Measurements from ENCODE around the gene SNRK. TPM values are rescaled to one million over a fixed set of nuclear protein-coding genes. Genes with fewer than 3 reads are reported as not detected.

Gene SNRK
- total RNA-seq, 1 experiment from 2014 or later, result 12.7 TPM

- Histone ChIP-seq H3K9me3 (ENCODE audit: control insufficient read depth in 1 of 2, insufficient read depth in 1 of 2, low read depth in 1 of 2, low read length in 2 of 2) (no peaks in the 10 kb centered on the region), H3K36me3 (ENCODE audit: control insufficient read depth in 1 of 2, insufficient read depth in 2 of 2, low read length in 2 of 2) (no peaks in the 10 kb centered on the region), H3K79me2 (ENCODE audit: insufficient read depth, low read length) (no peaks in the 10 kb centered on the region), H3K4me2 (ENCODE audit: low read length) (no peak overlapping the region), H3K27me3 (ENCODE audit: insufficient read depth, low read length) (no peaks in the 10 kb centered on the region), H4K20me1 (ENCODE audit: insufficient read depth) (no peaks in the 10 kb centered on the region), H3K9ac (ENCODE audit: low read length) (no peak overlapping the region), H3K27ac (ENCODE audit: low read depth, low read length) (no peak overlapping the region), H3K9me2 (ENCODE audit: insufficient read depth) (no peaks in the 10 kb centered on the region), H2AFZ (ENCODE audit: low read depth, low read length, poor library complexity, severe bottlenecking) (no peak overlapping the region), H3K4me1 (ENCODE audit: control insufficient read depth in 1 of 2, insufficient read depth in 2 of 2, low read length in 2 of 2) (no peaks in the 10 kb centered on the region), H3K4me3 (replicated peaks in 1 of 2; ENCODE audit: low read depth in 1 of 2, low read length in 2 of 2) (no peak overlapping the region)
- BruUV-seq (replicated peaks), result no TSS peak
- DNase-seq (ENCODE audit: low read depth, low spot score) (no peak), ATAC-seq (no peak)
- no peak for TF ChIP-seq POLR2AphosphoS5 (IDR thresholded peaks at IDR 0.05; ENCODE audit: low read depth, low read length)
- TF ChIP-seq CBX3 (IDR thresholded peaks at IDR 0.05; ENCODE audit: low read depth), result no peak
- TF ChIP-seq, protein P1, sequence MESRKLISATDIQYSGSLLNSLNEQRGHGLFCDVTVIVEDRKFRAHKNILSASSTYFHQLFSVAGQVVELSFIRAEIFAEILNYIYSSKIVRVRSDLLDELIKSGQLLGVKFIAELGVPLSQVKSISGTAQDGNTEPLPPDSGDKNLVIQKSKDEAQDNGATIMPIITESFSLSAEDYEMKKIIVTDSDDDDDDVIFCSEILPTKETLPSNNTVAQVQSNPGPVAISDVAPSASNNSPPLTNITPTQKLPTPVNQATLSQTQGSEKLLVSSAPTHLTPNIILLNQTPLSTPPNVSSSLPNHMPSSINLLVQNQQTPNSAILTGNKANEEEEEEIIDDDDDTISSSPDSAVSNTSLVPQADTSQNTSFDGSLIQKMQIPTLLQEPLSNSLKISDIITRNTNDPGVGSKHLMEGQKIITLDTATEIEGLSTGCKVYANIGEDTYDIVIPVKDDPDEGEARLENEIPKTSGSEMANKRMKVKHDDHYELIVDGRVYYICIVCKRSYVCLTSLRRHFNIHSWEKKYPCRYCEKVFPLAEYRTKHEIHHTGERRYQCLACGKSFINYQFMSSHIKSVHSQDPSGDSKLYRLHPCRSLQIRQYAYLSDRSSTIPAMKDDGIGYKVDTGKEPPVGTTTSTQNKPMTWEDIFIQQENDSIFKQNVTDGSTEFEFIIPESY (IDR thresholded peaks at IDR 0.05; ENCODE audit: extremely low read depth, insufficient replicate concordance, low read length), result no peak
- TF ChIP-seq CEBPB (IDR thresholded peaks at IDR 0.05; ENCODE audit: low read depth), result no peak
- TF ChIP-seq EZH2 (IDR thresholded peaks at IDR 0.05), result no peak
- TF ChIP-seq SIN3A (IDR thresholded peaks at IDR 0.05; ENCODE audit: low read depth), result no peak
- no peak for TF ChIP-seq EZH2phosphoT487 (IDR thresholded peaks at IDR 0.05; ENCODE audit: borderline replicate concordance)
- TF ChIP-seq POLR2A (IDR thresholded peaks at IDR 0.05; ENCODE audit: borderline replicate concordance, extremely low read depth, insufficient read depth, insufficient read length), result no peak
- no peak for TF ChIP-seq FOSL1 (IDR thresholded peaks at IDR 0.05; ENCODE audit: low read depth)
- TF ChIP-seq REST (IDR thresholded peaks at IDR 0.05; ENCODE audit: low read depth), result no peak
- TF ChIP-seq ZFX (IDR thresholded peaks at IDR 0.05), result no peak
- TF ChIP-seq EGR1 (IDR thresholded peaks at IDR 0.05; ENCODE audit: low read depth), result no peak
- no peak for TF ChIP-seq TCF7L2 (IDR thresholded peaks at IDR 0.05; ENCODE audit: borderline replicate concordance, extremely low read depth, insufficient read depth, insufficient read length)
- no peak for TF ChIP-seq RAD21 (IDR thresholded peaks at IDR 0.05; ENCODE audit: low read depth)
- TF ChIP-seq, protein P2, sequence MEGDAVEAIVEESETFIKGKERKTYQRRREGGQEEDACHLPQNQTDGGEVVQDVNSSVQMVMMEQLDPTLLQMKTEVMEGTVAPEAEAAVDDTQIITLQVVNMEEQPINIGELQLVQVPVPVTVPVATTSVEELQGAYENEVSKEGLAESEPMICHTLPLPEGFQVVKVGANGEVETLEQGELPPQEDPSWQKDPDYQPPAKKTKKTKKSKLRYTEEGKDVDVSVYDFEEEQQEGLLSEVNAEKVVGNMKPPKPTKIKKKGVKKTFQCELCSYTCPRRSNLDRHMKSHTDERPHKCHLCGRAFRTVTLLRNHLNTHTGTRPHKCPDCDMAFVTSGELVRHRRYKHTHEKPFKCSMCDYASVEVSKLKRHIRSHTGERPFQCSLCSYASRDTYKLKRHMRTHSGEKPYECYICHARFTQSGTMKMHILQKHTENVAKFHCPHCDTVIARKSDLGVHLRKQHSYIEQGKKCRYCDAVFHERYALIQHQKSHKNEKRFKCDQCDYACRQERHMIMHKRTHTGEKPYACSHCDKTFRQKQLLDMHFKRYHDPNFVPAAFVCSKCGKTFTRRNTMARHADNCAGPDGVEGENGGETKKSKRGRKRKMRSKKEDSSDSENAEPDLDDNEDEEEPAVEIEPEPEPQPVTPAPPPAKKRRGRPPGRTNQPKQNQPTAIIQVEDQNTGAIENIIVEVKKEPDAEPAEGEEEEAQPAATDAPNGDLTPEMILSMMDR (IDR thresholded peaks at IDR 0.05 in 2 of 3, conservative IDR thresholded peaks at IDR 0.05 in 1 of 3; ENCODE audit: borderline replicate concordance in 1 of 3, insufficient read depth in 1 of 3, low read depth in 2 of 3, low read length in 2 of 3), result no peak
- ChIA-PET POLR2A (no interaction called here), RAD21 (ENCODE audit: low non-redundant PET in 1 of 2, low total read pairs in 2 of 2, uncharacterized antibody in 2 of 2, unreplicated experiment in 2 of 2) (no interaction called here), CTCF (no interaction called here)
- intact Hi-C loops (cut with micrococcal nuclease), result no loop called here
Observed at GRCh38 chr3:43361077-43361476, 74.7 kb downstream of the SNRK start.

Measured in HCT116 (cell line).